Measurements from ENCODE around the gene DVL2. TPM values are rescaled to one million over a fixed set of nuclear protein-coding genes. Genes with fewer than 3 reads are reported as not detected.
A peak's percentile ranks its signal among the peaks of the same experiment; 100 is the strongest.

DVL2 gene
- total RNA-seq, 1 donor from 2014 or later = 93.9 TPM

- H3K27ac Mint-ChIP-seq = peak overlapping the region; percentile 65
- no peak for TF ChIP-seq CTCF (conservative IDR thresholded peaks at IDR 0.05)
- H3K27me3 Mint-ChIP-seq = peaks cover 5% of the 10 kb centered on the region
- peak overlapping the region; percentile 86 for H3K4me3 Mint-ChIP-seq
- DNase-seq (ENCODE audit: extremely low spot score, unreplicated experiment) = no peak
- peaks cover 37% of the 10 kb centered on the region for H3K4me1 Mint-ChIP-seq (ENCODE audit: unreplicated experiment)
- no peaks in the 10 kb centered on the region for H3K9me3 Mint-ChIP-seq
- H3K36me3 Mint-ChIP-seq = peaks cover 8% of the 10 kb centered on the region
These were observed 30.0 kb downstream of the DVL2 start for GRCh38 chr17:7204336-7204735.

- H3K4me3 Mint-ChIP-seq = no peak overlapping the region
These were observed 30.9 kb downstream of the DVL2 start for GRCh38 chr17:7203391-7203790.

GRCh38 chr17:7196651-7197401 lies 37.5 kb downstream of the DVL2 start:
- Mint-ChIP-seq H3K9me3 (no peaks in the 10 kb centered on the region), H3K27ac (no peak overlapping the region), H3K4me3 (no peak overlapping the region), H3K4me1 (ENCODE audit: unreplicated experiment) (no peaks in the 10 kb centered on the region), H3K27me3 (no peaks in the 10 kb centered on the region), H3K36me3 (no peaks in the 10 kb centered on the region)
- DNase-seq (ENCODE audit: extremely low spot score, unreplicated experiment) = no peak
- no peak for TF ChIP-seq CTCF (conservative IDR thresholded peaks at IDR 0.05)

More at GRCh38 chr17:7203391-7203790, 30.9 kb downstream of the DVL2 start:
- Mint-ChIP-seq H3K27me3 (peaks cover 5% of the 10 kb centered on the region), H3K27ac (no peak overlapping the region), H3K9me3 (no peaks in the 10 kb centered on the region), H3K36me3 (peaks cover 8% of the 10 kb centered on the region), H3K4me1 (ENCODE audit: unreplicated experiment) (peaks cover 33% of the 10 kb centered on the region)
- no peak for DNase-seq (ENCODE audit: extremely low spot score, unreplicated experiment)
- no peak for TF ChIP-seq CTCF (conservative IDR thresholded peaks at IDR 0.05)

GRCh38 chr17:7195971-7196370 lies 38.3 kb downstream of the DVL2 start:
- no peak for TF ChIP-seq CTCF (conservative IDR thresholded peaks at IDR 0.05)
- H3K4me1 Mint-ChIP-seq (ENCODE audit: unreplicated experiment) = no peaks in the 10 kb centered on the region
- no peak overlapping the region for H3K27ac Mint-ChIP-seq
- H3K4me3 Mint-ChIP-seq = no peak overlapping the region
- H3K9me3 Mint-ChIP-seq = no peaks in the 10 kb centered on the region
- no peak for DNase-seq (ENCODE audit: extremely low spot score, unreplicated experiment)
- no peaks in the 10 kb centered on the region for H3K36me3 Mint-ChIP-seq
- no peaks in the 10 kb centered on the region for H3K27me3 Mint-ChIP-seq

GRCh38 chr17:7192271-7192937 lies 41.9 kb downstream of the DVL2 start:
- Mint-ChIP-seq H3K27ac (no peak overlapping the region), H3K9me3 (no peaks in the 10 kb centered on the region), H3K36me3 (no peaks in the 10 kb centered on the region), H3K4me1 (ENCODE audit: unreplicated experiment) (no peaks in the 10 kb centered on the region), H3K4me3 (no peak overlapping the region), H3K27me3 (no peaks in the 10 kb centered on the region)
- DNase-seq (ENCODE audit: extremely low spot score, unreplicated experiment) = no peak
- no peak for TF ChIP-seq CTCF (conservative IDR thresholded peaks at IDR 0.05)

Measured in type B pancreatic cell (in vitro differentiated cells).